K562 (cell line): ENCODE results near the gene FBXL13. TPM values are rescaled to one million over a fixed set of nuclear protein-coding genes. Genes with fewer than 3 reads are reported as not detected.

Experiments
- ATAC-seq: fragments of 200-7000 bp; cut with Tn5 transposase; 3 replicates; pipeline ENCODE4 v1.9.1; 2020; ENCODE audit warnings: moderate library complexity
- BruUV-seq: library from RNA; stranded (reverse); fragments of 400-500 nt; replicated peaks from 2 replicates; lab custom pipeline; 2021; lab: Mats Ljungman, UMichigan
- CTCF ChIA-PET: fragments of 300-600 bp; formaldehyde crosslinking; extraction: SDS; loops from one replicate; lab custom pipeline; 2021; ENCODE audit warnings: low intra/inter-chr PET ratio; lab: Yijun Ruan, JAX
- POLR2A ChIA-PET: fragments of 300-600, 350-650 bp; sonication (Branson Sonifier 250); formaldehyde crosslinking; extraction: SDS; loops from one replicate; lab custom pipeline; 2021; ENCODE audit warnings: antibody characterized with exemption, inconsistent platforms; lab: Yijun Ruan, JAX
- DNase-seq, 4 experiments: peaks; one replicate each; pipeline versions ENCODE4 v3.0.0 to v3.0.0-alpha.2; 2011 to 2018; ENCODE audit warnings: low spot score in 3 of 4, mixed read lengths in 3 of 4; ENCODE audit errors: extremely low read depth in 1 of 4
- FAIRE-seq: peaks from 2 replicates; lab custom pipeline; 2011; peaks lifted over from hg19 to GRCh38; lab: Jason Lieb, UNC
- H2AFZ ChIP-seq: 2 replicates; pipeline ENCODE4 v1.6.0; 2011; ENCODE audit warnings: low read depth, low read length, control low read depth, inconsistent platforms
- H3K27ac ChIP-seq: fragments of 200-600 bp; 3 replicates; pipeline ENCODE4 v1.8.0; 2011; ENCODE audit warnings: low read depth, mild to moderate bottlenecking, control low read depth, inconsistent platforms, low read length, moderate library complexity, mixed read lengths; ENCODE audit errors: extremely low read depth
- H3K27me3 ChIP-seq, 2 experiments: fragments of 300-600 bp in 1 of 2; 2 replicates in 1 of 2; 3 replicates in 1 of 2; pipeline versions ENCODE4 v1.6.0 to v1.8.0; 2011; ENCODE audit warnings: inconsistent platforms in 2 of 2, low read length in 2 of 2, mild to moderate bottlenecking in 1 of 2, mixed read lengths in 1 of 2, moderate library complexity in 1 of 2; ENCODE audit not compliant: control insufficient read depth in 2 of 2, insufficient read depth in 2 of 2
- H3K36me3 ChIP-seq: fragments of 300-600 bp; 3 replicates; pipeline ENCODE4 v1.8.0; 2011; ENCODE audit warnings: mild to moderate bottlenecking, low read length, inconsistent platforms; ENCODE audit not compliant: control insufficient read depth, insufficient read depth
- H3K4me1 ChIP-seq, 2 experiments: fragments of 200-600 bp in 1 of 2; replicated peaks in 1 of 2; 2 replicates in 1 of 2; 3 replicates in 1 of 2; pipeline versions ENCODE4 v1.5.1 to v1.8.0; 2011; ENCODE audit warnings: inconsistent platforms in 2 of 2, low read length in 2 of 2, mild to moderate bottlenecking in 1 of 2, mixed read lengths in 1 of 2, moderate library complexity in 1 of 2; ENCODE audit not compliant: control insufficient read depth in 2 of 2, insufficient read depth in 2 of 2
- H3K4me2 ChIP-seq: 2 replicates; pipeline ENCODE4 v1.6.1; 2011; ENCODE audit warnings: low read length, control low read depth, inconsistent platforms, mixed read lengths; ENCODE audit not compliant: insufficient read depth
- H3K4me3 ChIP-seq: fragments of 200-600 bp; sonication (generic), shearing (Covaris generic); 2 replicates; pipeline ENCODE4 v1.5.1; 2016; ENCODE audit warnings: control low read depth, inconsistent platforms
- H3K79me2 ChIP-seq: fragments of 200-600 bp; 3 replicates; pipeline ENCODE4 v1.8.0; 2011; ENCODE audit warnings: low read length, inconsistent platforms; ENCODE audit not compliant: control insufficient read depth, insufficient read depth
- H3K9ac ChIP-seq, 2 experiments: 2 replicates each; pipeline versions ENCODE4 v1.6.0 to v1.6.1; 2011; ENCODE audit warnings: low read depth in 2 of 2, low read length in 2 of 2, control low read depth in 1 of 2, inconsistent platforms in 1 of 2, mild to moderate bottlenecking in 1 of 2, mixed read lengths in 1 of 2; ENCODE audit not compliant: insufficient read depth in 1 of 2
- H3K9me1 ChIP-seq: one replicate; pipeline ENCODE4 v1.6.0; 2011; ENCODE audit warnings: inconsistent platforms, mild to moderate bottlenecking, low read length, moderate library complexity; ENCODE audit not compliant: control insufficient read depth, insufficient read depth
- H3K9me3 ChIP-seq: replicated peaks from 2 replicates; pipeline ENCODE4 v1.5.1; 2011; ENCODE audit warnings: low read depth, low read length, inconsistent platforms; ENCODE audit not compliant: control insufficient read depth, insufficient read depth
- H4K20me1 ChIP-seq: replicated peaks from 2 replicates; pipeline ENCODE4 v1.6.1; 2011; ENCODE audit warnings: low read length, inconsistent platforms, mixed read lengths; ENCODE audit not compliant: control insufficient read depth, insufficient read depth
- ARHGAP35 ChIP-seq: fragments of 450-650 bp; IDR thresholded peaks from 2 replicates; pipeline ENCODE4 v1.6.1; 2018; ENCODE audit not compliant: partially characterized antibody
- E2F3 ChIP-seq: fragments of 250-450 bp; sonication (Bioruptor Pico); IDR thresholded peaks from 2 replicates; pipeline ENCODE4 v1.4.0; 2020; ENCODE audit warnings: mild to moderate bottlenecking
- EZH2 ChIP-seq: IDR thresholded peaks from 2 replicates; pipeline ENCODE4 v1.6.1; 2012; ENCODE audit warnings: low read depth, mild to moderate bottlenecking, inconsistent platforms, low read length, borderline replicate concordance
- HMGN3 ChIP-seq: IDR thresholded peaks from 2 replicates; pipeline ENCODE4 v1.6.1; 2011; ENCODE audit warnings: borderline replicate concordance, low read depth, mild to moderate bottlenecking, mixed read lengths, low read length; ENCODE audit not compliant: insufficient read length; ENCODE audit errors: extremely low read depth
- MTA3 ChIP-seq: fragments of 450-650 bp; formaldehyde crosslinking; IDR thresholded peaks from 2 replicates; pipeline ENCODE4 v1.6.1; 2017; ENCODE audit warnings: mild to moderate bottlenecking, borderline replicate concordance
- NRF1 ChIP-seq, 2 experiments: fragments of 450-650 bp; IDR thresholded peaks in 1 of 2; conservative IDR thresholded peaks in 1 of 2; 2 replicates each; pipeline ENCODE4 v1.6.1; 2014; ENCODE audit warnings: mild to moderate bottlenecking in 2 of 2
- SMARCC2 ChIP-seq: fragments of 450-650 bp; IDR thresholded peaks from 2 replicates; pipeline ENCODE4 v1.6.1; 2017; ENCODE audit warnings: antibody characterized with exemption, moderate library complexity, mild to moderate bottlenecking, low read depth
- SREBF1 ChIP-seq: fragments of 150-350 bp; IDR thresholded peaks from 2 replicates; pipeline ENCODE4 v1.6.1; 2014; ENCODE audit warnings: antibody characterized with exemption, low read depth, low read length, borderline replicate concordance
- ZFX ChIP-seq: sonication (generic); formaldehyde crosslinking; IDR thresholded peaks from 2 replicates; pipeline ENCODE4 v1.8.0; 2022; ENCODE audit warnings: mild to moderate bottlenecking, missing genetic modification reagents, moderate library complexity
- ZNF134 ChIP-seq: fragments of 250-450 bp; sonication (Bioruptor Pico); conservative IDR thresholded peaks from 2 replicates; pipeline ENCODE4 v1.4.0; 2020
- ZNF274 ChIP-seq: IDR thresholded peaks from 2 replicates; pipeline ENCODE4 v1.6.1; 2011; ENCODE audit warnings: low read depth, mild to moderate bottlenecking, low read length, moderate library complexity, borderline replicate concordance
- ZNF445 ChIP-seq: fragments of 250-450 bp; sonication (Bioruptor Pico); IDR thresholded peaks from 2 replicates; pipeline ENCODE4 v1.4.0; 2020; ENCODE audit warnings: low read depth, mild to moderate bottlenecking, moderate library complexity
- ZNF707 ChIP-seq: fragments of 250-450 bp; sonication (Bioruptor Pico); conservative IDR thresholded peaks from 2 replicates; pipeline ENCODE4 v1.8.0; 2022; ENCODE audit warnings: inconsistent platforms, mild to moderate bottlenecking, moderate library complexity
- ZNF77 ChIP-seq: fragments of 250-450 bp; sonication (Bioruptor Pico); IDR thresholded peaks from 2 replicates; pipeline ENCODE4 v1.5.0; 2020
- ZSCAN29 ChIP-seq: fragments of 450-650 bp; IDR thresholded peaks from 2 replicates; pipeline ENCODE4 v1.6.1; 2017
- whole genome bisulfite sequencing: fragments of 100-300 bp; shearing (Covaris generic); methylation state at CpG from one replicate; pipeline ENCODE4 v1.1.6; 2016; ENCODE audit warnings: low coverage, mixed read lengths; ENCODE audit not compliant: insufficient coverage; ENCODE audit errors: missing lambda C conversion rate; 5-methylcytosine and 5-hydroxymethylcytosine counted together
- in situ Hi-C: fragments of 300-500 bp; cut with MboI; formaldehyde crosslinking; loops from 4 replicates; pipeline ENCODE4 v1.15.0; 2018; ENCODE audit warnings: inconsistent platforms, mixed read lengths
- intact Hi-C: fragments of 100-400 bp; cut with micrococcal nuclease; formaldehyde crosslinking; loops from 2 replicates; pipeline ENCODE4 v1.14.2; 2022
- polyA plus RNA-seq, 8 experiments: library from polyadenylated mRNA; depleted of rRNA in 4 of 8; stranded (reverse) in 5 of 8; unstranded in 3 of 8; fragments of >200 nt; fragmentation: Nextera tagmentation in 2 of 8; fragmentation: Illumina TruSeq in 1 of 8; extraction: Ambion mirVana in 2 of 8; extraction: Trizol in 1 of 8; gene quantifications; 2 replicates each; pipeline versions ENCODE4 v1.2.1 to v1.2.3, GENCODE V29; 2011 to 2014; ENCODE audit warnings: inconsistent platforms in 1 of 8, missing spikeins in 1 of 8
- total RNA-seq, 7 experiments: library from RNA; depleted of rRNA in 6 of 7; stranded (reverse); fragments of >200 nt in 6 of 7; fragmentation: Illumina TruSeq in 2 of 7; extraction: Trizol in 2 of 7; gene quantifications; 2 replicates each; pipeline versions ENCODE4 v1.2.1 to v1.2.3, GENCODE V29; 2011 to 2021; ENCODE audit warnings: low replicate concordance in 1 of 7
- TF ChIP-seq, protein P1 (sequence below): sonication (generic); formaldehyde crosslinking; IDR thresholded peaks from 2 replicates; pipeline ENCODE4 v1.8.1; 2023; ENCODE audit warnings: mild to moderate bottlenecking, missing genetic modification reagents, moderate library complexity

FBXL13 gene
- total and polyA plus RNA-seq, 9 of the 15 experiments (the other 6 are each of a cell fraction or from before 2014, with no cell fraction given) = 16.3 to 55.0 (median 25.4) TPM

GRCh38 chr7:102837802-102838201 lies 236.8 kb downstream of the FBXL13 start:
- DNase-seq (no peak), FAIRE-seq (no peak), ATAC-seq (no peak; the same call in 2 of the 3 replicates)
- Histone ChIP-seq H3K4me3 (no peak overlapping the region), H3K4me1 (no peaks in the 10 kb centered on the region), H3K36me3 (peaks cover 19% of the 10 kb centered on the region; the same call in 2 of the 3 replicates), H3K9me1 (no peaks in the 10 kb centered on the region), H3K9ac (no peak overlapping the region), H3K79me2 (no peaks in the 10 kb centered on the region), H2AFZ (no peak overlapping the region), H4K20me1 (no peaks in the 10 kb centered on the region), H3K4me2 (no peak overlapping the region), H3K9me3 (no peaks in the 10 kb centered on the region), H3K27me3 (no peaks in the 10 kb centered on the region), H3K27ac (no peak overlapping the region)
- in situ Hi-C loops = no loop called here
- WGBS = 46% methylated on average over 3 of the region's 3 CpGs
- TF ChIP-seq ZNF77 (no peak), ZNF134 (no peak)
- POLR2A ChIA-PET = interaction anchor here (0.6 to 0.7 kb wide), 2 partner anchors 9 to 136 kb away, joined by 3 to 4 read pairs; no protein-coding TSS in a partner anchor
- no TSS peak for BruUV-seq
- intact Hi-C loops = no loop called here
- CTCF ChIA-PET = no interaction called here

- Histone ChIP-seq H2AFZ (no peak overlapping the region), H3K9ac (no peak overlapping the region), H3K79me2 (no peaks in the 10 kb centered on the region), H3K9me1 (no peaks in the 10 kb centered on the region), H3K4me2 (no peak overlapping the region), H3K9me3 (no peaks in the 10 kb centered on the region), H3K27me3 (no peaks in the 10 kb centered on the region), H3K4me3 (no peak overlapping the region), H3K27ac (no peak overlapping the region), H3K4me1 (no peaks in the 10 kb centered on the region), H3K36me3 (peaks cover 22% of the 10 kb centered on the region; the same call in 2 of the 3 replicates), H4K20me1 (no peaks in the 10 kb centered on the region)
- no peak for FAIRE-seq
- ChIA-PET CTCF (no interaction called here), POLR2A (no interaction called here)
- DNase-seq = no peak
- BruUV-seq = no TSS peak
- ATAC-seq = no peak
- in situ Hi-C loops (no loop called here), intact Hi-C loops (no loop called here)
- WGBS = 90% methylated on average over 1 of the region's 1 CpG
- TF ChIP-seq ZNF274 (no peak), ZFX (CRISPR knock-in tag) (no peak), E2F3 (CRISPR knock-in tag) (no peak), NRF1 (conservative IDR thresholded peaks at IDR 0.05 in 1 of 2, IDR thresholded peaks at IDR 0.05 in 1 of 2) (no peak), ZNF707 (CRISPR knock-in tag) (no peak), SMARCC2 (no peak), EZH2 (no peak), ARHGAP35 (no peak), SREBF1 (no peak), ZNF445 (CRISPR knock-in tag) (no peak), HMGN3 (no peak), MTA3 (no peak), ZSCAN29 (no peak)
- TF ChIP-seq, protein P1, sequence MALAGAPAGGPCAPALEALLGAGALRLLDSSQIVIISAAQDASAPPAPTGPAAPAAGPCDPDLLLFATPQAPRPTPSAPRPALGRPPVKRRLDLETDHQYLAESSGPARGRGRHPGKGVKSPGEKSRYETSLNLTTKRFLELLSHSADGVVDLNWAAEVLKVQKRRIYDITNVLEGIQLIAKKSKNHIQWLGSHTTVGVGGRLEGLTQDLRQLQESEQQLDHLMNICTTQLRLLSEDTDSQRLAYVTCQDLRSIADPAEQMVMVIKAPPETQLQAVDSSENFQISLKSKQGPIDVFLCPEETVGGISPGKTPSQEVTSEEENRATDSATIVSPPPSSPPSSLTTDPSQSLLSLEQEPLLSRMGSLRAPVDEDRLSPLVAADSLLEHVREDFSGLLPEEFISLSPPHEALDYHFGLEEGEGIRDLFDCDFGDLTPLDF = no peak
These were observed 237.6 kb downstream of the FBXL13 start for GRCh38 chr7:102836977-102837376.
